AG04450 (cell line): ENCODE data around the gene ETV5. TPM values are rescaled to one million over a fixed set of nuclear protein-coding genes. Genes with fewer than 3 reads are reported as not detected.
A peak's percentile ranks its signal among the peaks of the same experiment; 100 is the strongest.

Source experiments
- CTCF ChIA-PET: fragments of 300-600, 350-600 bp; formaldehyde crosslinking; extraction: SDS; loops from one replicate; lab custom pipeline; 2022; ENCODE audit warnings: antibody characterized with exemption, inconsistent platforms; lab: Charles Lee
- POLR2A ChIA-PET: fragments of 350-600 bp; formaldehyde crosslinking; extraction: SDS; loops from one replicate; lab custom pipeline; 2021; ENCODE audit warnings: antibody characterized with exemption, inconsistent platforms; lab: Yijun Ruan, JAX
- DNase-seq: peaks from one replicate; pipeline ENCODE4 v3.0.0-alpha.2; 2011; ENCODE audit warnings: low read depth, low spot score
- H3K27ac ChIP-seq: one replicate; pipeline ENCODE4 v1.5.1; 2012; ENCODE audit warnings: low read depth, low read length, control low read depth
- H3K27me3 ChIP-seq: one replicate; pipeline ENCODE4 v1.6.0; 2012; ENCODE audit warnings: low read length; ENCODE audit not compliant: control insufficient read depth, insufficient read depth
- H3K4me3 ChIP-seq: 2 replicates; pipeline ENCODE4 v1.5.1; 2011; ENCODE audit warnings: mild to moderate bottlenecking, low read depth, low read length, control low read depth
- H3K9me3 ChIP-seq: 2 replicates; pipeline ENCODE4 v1.5.1; 2012; ENCODE audit warnings: low read length; ENCODE audit not compliant: control insufficient read depth, insufficient read depth
- CTCF ChIP-seq: IDR thresholded peaks from 2 replicates; pipeline ENCODE4 v1.5.1; 2011; ENCODE audit warnings: low read depth, low read length, control low read depth, inconsistent platforms
- polyA plus RNA-seq: library from polyadenylated mRNA; depleted of rRNA; stranded (reverse); fragments of >200 nt; gene quantifications from 2 replicates; pipeline ENCODE4 v1.2.3, GENCODE V29; 2011

Gene ETV5
- polyA plus RNA-seq, 1 experiment, result 33.7 TPM

DNA sequence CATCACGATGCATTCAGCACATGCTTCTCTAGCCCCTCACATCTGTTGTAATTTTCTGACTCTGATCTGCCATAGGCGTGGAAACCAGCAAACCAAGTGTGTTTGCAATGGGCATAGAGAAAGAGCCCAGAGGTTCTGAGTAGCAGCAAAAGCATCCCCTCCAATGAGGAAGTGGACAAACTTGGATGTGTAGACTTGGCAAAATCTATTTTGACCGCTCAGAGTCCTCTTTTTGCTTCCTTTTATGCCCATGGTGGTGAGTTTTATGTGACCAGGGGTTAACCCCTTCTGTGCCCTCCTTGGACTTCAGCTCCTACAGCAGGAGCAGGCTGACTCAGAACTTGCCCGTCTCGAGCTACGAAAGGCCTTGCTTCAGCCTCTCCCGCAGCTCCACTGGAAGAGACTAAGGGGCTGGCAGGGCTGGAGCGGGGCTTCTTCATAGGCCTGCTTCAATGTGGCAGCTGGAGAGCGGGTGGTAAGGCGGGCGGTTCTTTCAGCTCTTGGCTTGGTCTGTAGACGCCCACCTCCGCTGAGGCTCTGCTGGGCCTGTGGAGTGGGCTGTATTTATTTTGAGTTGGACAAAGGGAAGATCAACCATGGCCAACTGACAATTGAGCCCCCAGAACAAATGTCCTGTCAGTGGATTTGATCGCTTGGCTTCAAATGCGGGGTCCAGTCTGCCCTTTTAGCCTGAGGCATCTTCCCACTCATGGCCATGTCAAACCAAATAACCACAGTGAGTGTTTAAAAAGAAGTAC lies 6.5 kb upstream of the ETV5 start:
- no peak overlapping the region for H3K27ac ChIP-seq
- no peak for DNase-seq
- POLR2A ChIA-PET, result interaction anchor here (0.6 kb wide), 1 partner anchor 81 kb away, joined by 3 read pairs; no protein-coding TSS in a partner anchor
- CTCF ChIA-PET, result interaction anchor here (0.7 to 1.3 kb wide), 2 partner anchors 132 to 215 kb away, joined by 4 read pairs; no protein-coding TSS in a partner anchor
- no peak for TF ChIP-seq CTCF
- no peak overlapping the region for H3K4me3 ChIP-seq
- H3K27me3 ChIP-seq, result peaks cover 25% of the 10 kb centered on the region
- no peaks in the 10 kb centered on the region for H3K9me3 ChIP-seq

- ChIA-PET POLR2A (no interaction called here), CTCF (interaction anchor here (0.5 to 1.9 kb wide), 2 partner anchors 118 to 429 kb away, joined by 3 to 12 read pairs; no protein-coding TSS in a partner anchor)
- no peak for DNase-seq
- TF ChIP-seq CTCF, result no peak
- H3K27ac ChIP-seq, result no peak overlapping the region
- peaks cover 15% of the 10 kb centered on the region for H3K27me3 ChIP-seq
- no peak overlapping the region for H3K4me3 ChIP-seq
- H3K9me3 ChIP-seq, result peaks cover 3% of the 10 kb centered on the region; the same call in 1 of the 2 replicates
These were observed 2.4 kb upstream of the ETV5 start for GRCh38 chr3:186110975-186111974.

- CTCF ChIA-PET, result interaction anchor here (0.5 to 1.9 kb wide), 4 partner anchors 163 to 507 kb away, joined by 3 to 12 read pairs (median 6); no protein-coding TSS in a partner anchor
- H3K27ac ChIP-seq, result peak overlapping the region; percentile 90
- H3K4me3 ChIP-seq, result peak overlapping the region; percentile 61
- no peak for DNase-seq
- peaks cover 13% of the 10 kb centered on the region for H3K27me3 ChIP-seq
- no peak for TF ChIP-seq CTCF
- H3K9me3 ChIP-seq, result peaks cover 3% of the 10 kb centered on the region; the same call in 1 of the 2 replicates
- POLR2A ChIA-PET, result no interaction called here
These were observed 1.3 kb upstream of the ETV5 start for GRCh38 chr3:186109897-186110803.

DNA sequence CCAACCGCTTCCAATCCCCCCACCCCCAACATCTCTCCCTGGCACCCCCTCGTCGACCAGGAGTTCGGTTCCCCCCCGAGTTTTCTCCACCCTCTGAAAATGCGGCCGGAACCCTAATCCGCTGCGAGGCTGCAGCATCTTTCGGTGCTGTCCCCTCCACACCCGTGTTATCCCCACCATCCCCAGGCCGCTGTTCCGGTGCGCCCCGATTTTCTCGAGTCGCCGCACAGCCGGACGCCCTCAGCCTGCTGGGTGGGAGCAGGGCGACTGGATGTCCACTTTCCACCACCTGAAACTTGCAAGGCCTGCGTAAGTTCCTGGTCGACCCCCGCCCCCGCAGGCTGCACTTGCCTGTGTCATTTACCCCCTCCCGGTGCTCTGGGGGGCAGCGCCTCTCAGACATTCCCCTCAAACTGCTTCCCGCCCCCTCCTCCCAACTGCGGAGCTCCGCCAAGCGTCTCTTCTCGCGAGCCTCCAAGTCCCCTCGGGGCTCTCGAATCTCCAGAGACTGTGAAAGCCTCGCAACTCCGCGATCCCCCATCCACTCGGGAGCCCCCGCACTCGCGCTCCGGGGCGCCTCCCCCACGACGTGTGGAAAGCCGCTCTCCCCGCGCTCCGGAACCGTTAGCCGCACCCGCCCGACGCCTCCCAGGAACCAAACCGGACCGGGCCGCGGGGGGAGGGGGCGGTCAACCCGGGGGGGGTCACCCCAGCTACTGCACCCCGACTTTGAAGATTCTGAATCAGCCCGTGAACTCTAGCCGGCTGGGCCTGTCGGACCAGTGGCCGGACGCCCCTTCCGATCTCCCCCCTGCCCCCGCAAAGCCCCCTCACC lies 566 bp downstream of the ETV5 start:
- no peak for DNase-seq
- Histone ChIP-seq H3K4me3 (peak overlapping the region; percentile 95), H3K27ac (peak overlapping the region; percentile 80), H3K27me3 (peaks cover 5% of the 10 kb centered on the region), H3K9me3 (peaks cover 3% of the 10 kb centered on the region; the same call in 1 of the 2 replicates)
- no peak for TF ChIP-seq CTCF
- ChIA-PET POLR2A (interaction anchor here (0.7 to 1.7 kb wide), 16 partner anchors 10 to 676 kb away, joined by 3 to 9 read pairs (median 4); partner anchors contain the start of genes EIF4A2 and SENP2), CTCF (interaction anchor here (0.6 to 1.2 kb wide), 4 partner anchors 60 to 509 kb away, joined by 3 to 5 read pairs (median 4); no protein-coding TSS in a partner anchor)
